NCI-H69 (cell line): ENCODE measurements around the gene VEGFA.
A peak's percentile ranks its signal among the peaks of the same experiment; 100 is the strongest.
"Not testable (repeated sequence)": the region's sequence is repeated elsewhere in the genome, so short reads cannot be mapped to it uniquely, and the experiment has no call there.

Experiments used
- DNase-seq: peaks from one replicate; lab custom pipeline; 2025; lab: John Stamatoyannopoulos, UW

The VEGFA gene

GRCh38 chr6:43803783-43804549 is 34.0 kb downstream of the VEGFA start:
- DNase-seq, result peak; percentile 32

- DNase-seq, result peak; percentile 21
Observed at GRCh38 chr6:43804550-43805223, 34.7 kb downstream of the VEGFA start.

GRCh38 chr6:43805699-43806042 is 35.7 kb downstream of the VEGFA start:
- no peak for DNase-seq

- DNase-seq, result peak; percentile 88
Observed at GRCh38 chr6:43806043-43806757, 36.2 kb downstream of the VEGFA start.

GRCh38 chr6:43806758-43807227 is 36.8 kb downstream of the VEGFA start:
- DNase-seq, result no peak

GRCh38 chr6:43807228-43808061 is 37.4 kb downstream of the VEGFA start:
- peak; percentile 69 for DNase-seq

- no peak for DNase-seq
Observed at GRCh38 chr6:43808412-43808811, 38.4 kb downstream of the VEGFA start.

- peak; percentile 91 for DNase-seq
Observed at GRCh38 chr6:43809417-43810305, 39.6 kb downstream of the VEGFA start.

GRCh38 chr6:43810965-43811732 is 41.1 kb downstream of the VEGFA start:
- DNase-seq, result peak; percentile 50

GRCh38 chr6:43811733-43812099 is 41.7 kb downstream of the VEGFA start:
- DNase-seq, result no peak

- peak; percentile 70 for DNase-seq
Observed at GRCh38 chr6:43812850-43813578, 43.0 kb downstream of the VEGFA start.

GRCh38 chr6:43814111-43814510 is 44.1 kb downstream of the VEGFA start:
- DNase-seq, result no peak

GRCh38 chr6:43814865-43815264 is 44.9 kb downstream of the VEGFA start:
- DNase-seq, result peak; percentile 93

- peak; percentile 50 for DNase-seq
Observed at GRCh38 chr6:43817192-43817591, 47.2 kb downstream of the VEGFA start.

- DNase-seq, result not testable (repeated sequence)
Observed at GRCh38 chr6:43818973-43819372, 49.0 kb downstream of the VEGFA start.

GRCh38 chr6:43819958-43820357 is 49.9 kb downstream of the VEGFA start:
- peak; percentile 93 for DNase-seq

- DNase-seq, result no peak
Observed at GRCh38 chr6:43820486-43820885, 50.5 kb downstream of the VEGFA start.

GRCh38 chr6:43821101-43821886 is 51.3 kb downstream of the VEGFA start:
- DNase-seq, result no peak

GRCh38 chr6:43823390-43823789 is 53.4 kb downstream of the VEGFA start:
- DNase-seq, result no peak
